IPS DF 6.9 (cell line): Measurements from ENCODE around the gene COL15A1.

Experiments
- DNase-seq: peaks from one replicate; pipeline ENCODE4 v3.0.0-alpha.2; 2013; ENCODE audit warnings: low read depth, low spot score
- H3K27ac ChIP-seq: one replicate; pipeline ENCODE4 v1.5.1; 2013; ENCODE audit warnings: low read length, control low read depth
- H3K27me3 ChIP-seq: 2 replicates; pipeline ENCODE4 v1.6.1; 2013; ENCODE audit warnings: mild to moderate bottlenecking, low read length; ENCODE audit not compliant: control insufficient read depth, insufficient read depth
- H3K36me3 ChIP-seq: 2 replicates; pipeline ENCODE4 v1.6.1; 2013; ENCODE audit warnings: low read length; ENCODE audit not compliant: control insufficient read depth, insufficient read depth
- H3K4me1 ChIP-seq: 2 replicates; pipeline ENCODE4 v1.6.1; 2013; ENCODE audit warnings: low read length; ENCODE audit not compliant: control insufficient read depth, insufficient read depth
- H3K4me3 ChIP-seq: 2 replicates; pipeline ENCODE4 v1.5.1; 2013; ENCODE audit warnings: mild to moderate bottlenecking, low read length
- H3K9me3 ChIP-seq: 2 replicates; pipeline ENCODE4 v1.6.1; 2013; ENCODE audit warnings: low read length, inconsistent platforms; ENCODE audit not compliant: control insufficient read depth, insufficient read depth
- WGBS: extraction: QIAGEN DNeasy Blood & Tissue Kit; methylation state at CpG from one replicate; pipeline ENCODE4 v1.1.7; 2013; ENCODE audit warnings: mixed read lengths, missing lambda C conversion rate; ENCODE audit not compliant: insufficient read length, insufficient coverage; 5-methylcytosine and 5-hydroxymethylcytosine counted together

COL15A1 gene

DNA sequence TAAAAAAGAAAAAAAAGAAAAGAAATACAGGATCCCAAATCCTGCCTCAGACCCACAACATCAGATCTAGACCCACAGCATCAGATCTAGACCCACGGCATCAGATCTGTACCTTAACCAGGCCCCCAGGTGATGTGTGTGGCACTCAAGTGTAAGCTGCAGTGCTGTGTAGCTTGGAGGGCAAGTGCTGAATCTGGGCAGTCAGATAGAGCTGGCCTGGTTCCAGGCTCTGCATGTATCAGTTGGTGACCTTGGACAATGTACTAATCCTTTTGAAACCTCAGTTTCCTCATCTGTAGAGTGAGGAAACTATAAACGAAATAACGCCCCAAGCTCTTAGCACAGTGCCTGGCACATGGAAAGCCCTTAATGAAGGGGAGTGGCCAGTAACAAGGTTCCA lies 16.7 kb downstream of the COL15A1 start:
- no CpG with 5 or more reads among the region's 3 CpGs for WGBS
- H3K27ac ChIP-seq: no peak overlapping the region

DNA sequence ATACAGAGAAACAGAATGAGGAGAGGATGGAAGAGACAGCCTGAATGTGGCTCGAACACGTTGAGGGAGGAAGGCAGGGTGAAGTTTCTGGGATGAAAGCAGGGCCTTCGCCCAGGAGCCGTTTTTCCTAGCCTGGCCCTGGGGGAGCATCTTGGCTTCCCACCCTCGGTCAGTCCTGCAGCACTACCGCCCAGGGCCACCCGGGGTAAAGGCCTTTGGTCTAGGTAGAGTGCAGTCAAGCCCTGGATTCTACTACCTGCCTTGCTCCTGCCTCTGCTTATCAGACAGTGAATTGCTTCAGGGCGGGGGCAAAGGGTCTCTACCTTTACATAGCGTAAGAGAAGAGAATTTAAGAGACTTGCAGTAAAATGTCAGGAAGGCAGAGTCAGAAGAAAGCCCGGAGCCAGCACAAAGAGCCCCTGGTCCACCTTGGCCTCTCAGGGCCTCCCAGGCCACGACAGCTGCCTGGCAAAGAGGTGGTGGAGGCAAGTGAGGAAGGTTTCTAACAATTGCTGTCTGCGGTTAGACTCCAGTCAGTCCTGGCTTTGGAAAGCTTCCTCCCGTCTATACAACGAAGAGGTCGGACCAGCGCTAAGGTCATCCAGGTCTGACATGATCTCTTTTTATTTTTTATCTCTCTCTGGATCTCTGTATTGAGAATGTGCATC lies 17.9 kb downstream of the COL15A1 start:
- WGBS: no CpG with 5 or more reads among the region's 16 CpGs
- Histone ChIP-seq H3K27me3 (no peaks in the 10 kb centered on the region), H3K4me3 (no peak overlapping the region), H3K9me3 (no peaks in the 10 kb centered on the region), H3K27ac (no peak overlapping the region), H3K4me1 (peaks cover 4% of the 10 kb centered on the region), H3K36me3 (no peaks in the 10 kb centered on the region)
- DNase-seq: no peak

More for the DNA sequence above, 16.7 kb downstream of the COL15A1 start:
- no peak overlapping the region for H3K4me3 ChIP-seq
- no peaks in the 10 kb centered on the region for H3K27me3 ChIP-seq
- peaks cover 4% of the 10 kb centered on the region for H3K4me1 ChIP-seq
- no peaks in the 10 kb centered on the region for H3K9me3 ChIP-seq
- no peak for DNase-seq
- H3K36me3 ChIP-seq: no peaks in the 10 kb centered on the region

DNA sequence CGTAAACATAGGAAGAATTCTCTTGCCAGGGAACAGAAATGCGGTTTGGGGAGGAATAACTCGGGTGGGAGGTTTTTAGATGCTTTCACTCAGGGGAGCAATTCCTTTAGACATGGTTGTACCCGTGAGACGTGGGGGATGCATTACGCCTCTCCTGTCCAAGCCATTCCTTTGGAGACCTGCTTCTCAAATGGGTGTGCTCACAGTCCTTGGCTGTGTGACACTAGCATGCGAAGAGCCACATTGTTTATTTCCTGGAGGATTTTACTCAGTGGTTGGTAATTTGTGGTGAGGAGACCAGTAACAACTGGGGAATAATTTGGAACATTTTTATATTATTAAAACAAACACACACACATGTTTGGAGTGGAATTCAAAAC lies 18.5 kb downstream of the COL15A1 start:
- WGBS: no CpG with 5 or more reads among the region's 7 CpGs
- no peak for DNase-seq

GRCh38 chr9:98962861-98963260 lies 19.2 kb downstream of the COL15A1 start:
- H3K4me1 ChIP-seq: peaks cover 4% of the 10 kb centered on the region
- no CpG with 5 or more reads among the region's 5 CpGs for WGBS
- H3K36me3 ChIP-seq: no peaks in the 10 kb centered on the region
- H3K4me3 ChIP-seq: no peak overlapping the region
- H3K27me3 ChIP-seq: no peaks in the 10 kb centered on the region
- DNase-seq: no peak
- H3K27ac ChIP-seq: no peak overlapping the region
- H3K9me3 ChIP-seq: no peaks in the 10 kb centered on the region

More for the DNA sequence above, 18.5 kb downstream of the COL15A1 start:
- H3K9me3 ChIP-seq: no peaks in the 10 kb centered on the region
- H3K36me3 ChIP-seq: no peaks in the 10 kb centered on the region
- H3K27ac ChIP-seq: no peak overlapping the region
- H3K4me1 ChIP-seq: peaks cover 4% of the 10 kb centered on the region
- no peak overlapping the region for H3K4me3 ChIP-seq
- no peaks in the 10 kb centered on the region for H3K27me3 ChIP-seq

- no CpG with 5 or more reads among the region's 2 CpGs for WGBS
- no peak for DNase-seq
- no peak overlapping the region for H3K4me3 ChIP-seq
Measured at GRCh38 chr9:98964201-98964600, 20.5 kb downstream of the COL15A1 start.

GRCh38 chr9:98964911-98965336 lies 21.2 kb downstream of the COL15A1 start:
- no peaks in the 10 kb centered on the region for H3K9me3 ChIP-seq
- WGBS: no CpG with 5 or more reads among the region's 7 CpGs
- H3K4me1 ChIP-seq: peaks cover 4% of the 10 kb centered on the region
- H3K36me3 ChIP-seq: no peaks in the 10 kb centered on the region
- DNase-seq: no peak
- no peak overlapping the region for H3K4me3 ChIP-seq
- no peaks in the 10 kb centered on the region for H3K27me3 ChIP-seq
- no peak overlapping the region for H3K27ac ChIP-seq

More at GRCh38 chr9:98964201-98964600, 20.5 kb downstream of the COL15A1 start:
- Histone ChIP-seq H3K27me3 (no peaks in the 10 kb centered on the region), H3K36me3 (no peaks in the 10 kb centered on the region), H3K27ac (no peak overlapping the region), H3K9me3 (no peaks in the 10 kb centered on the region), H3K4me1 (peaks cover 4% of the 10 kb centered on the region)

- H3K9me3 ChIP-seq: no peaks in the 10 kb centered on the region
- peaks cover 4% of the 10 kb centered on the region for H3K4me1 ChIP-seq
- no peaks in the 10 kb centered on the region for H3K27me3 ChIP-seq
- DNase-seq: no peak
- no peak overlapping the region for H3K27ac ChIP-seq
- H3K4me3 ChIP-seq: no peak overlapping the region
- no CpG with 5 or more reads among the region's 4 CpGs for WGBS
- no peaks in the 10 kb centered on the region for H3K36me3 ChIP-seq
Measured at GRCh38 chr9:98966676-98967075, 23.0 kb downstream of the COL15A1 start.

GRCh38 chr9:98967257-98967656 lies 23.6 kb downstream of the COL15A1 start:
- Histone ChIP-seq H3K4me3 (no peak overlapping the region), H3K27ac (no peak overlapping the region), H3K4me1 (peaks cover 4% of the 10 kb centered on the region), H3K27me3 (no peaks in the 10 kb centered on the region), H3K9me3 (no peaks in the 10 kb centered on the region), H3K36me3 (no peaks in the 10 kb centered on the region)
- WGBS: no CpG with 5 or more reads among the region's 4 CpGs
- DNase-seq: no peak

GRCh38 chr9:98967680-98968079 lies 24.0 kb downstream of the COL15A1 start:
- WGBS: no CpG with 5 or more reads among the region's 4 CpGs
- no peak overlapping the region for H3K4me3 ChIP-seq
- no peak overlapping the region for H3K27ac ChIP-seq
- H3K4me1 ChIP-seq: peaks cover 2% of the 10 kb centered on the region
- no peaks in the 10 kb centered on the region for H3K36me3 ChIP-seq
- H3K9me3 ChIP-seq: no peaks in the 10 kb centered on the region
- no peaks in the 10 kb centered on the region for H3K27me3 ChIP-seq
- no peak for DNase-seq

- Histone ChIP-seq H3K36me3 (no peaks in the 10 kb centered on the region), H3K4me1 (no peaks in the 10 kb centered on the region), H3K4me3 (no peak overlapping the region), H3K27ac (no peak overlapping the region), H3K9me3 (no peaks in the 10 kb centered on the region), H3K27me3 (no peaks in the 10 kb centered on the region)
- DNase-seq: no peak
- no CpG with 5 or more reads among the region's 6 CpGs for WGBS
Measured at GRCh38 chr9:98968601-98969337, 25.1 kb downstream of the COL15A1 start.
